Neutrophil (primary cell): Measurements from ENCODE around the gene BATF2.

Experiments
- H3K27ac ChIP-seq: fragments of 200-600 bp; sonication (generic); 2 replicates; pipeline ENCODE4 v1.5.1; 2016; ENCODE audit warnings: mild to moderate bottlenecking, moderate library complexity
- H3K27me3 ChIP-seq: fragments of 200-600 bp; sonication (generic); 2 replicates; pipeline ENCODE4 v1.6.0; 2016; ENCODE audit warnings: mild to moderate bottlenecking
- H3K36me3 ChIP-seq: fragments of 200-600 bp; sonication (generic); 2 replicates; pipeline ENCODE4 v1.5.1; 2017
- H3K4me1 ChIP-seq, 2 experiments: fragments of 200-600 bp in 1 of 2; sonication (generic) in 1 of 2; 1 replicate in 1 of 2; 2 replicates in 1 of 2; pipeline versions ENCODE4 v1.5.1 to v1.6.1; 2013 to 2016; ENCODE audit warnings: low read depth in 1 of 2, low read length in 1 of 2, mild to moderate bottlenecking in 1 of 2, moderate library complexity in 1 of 2; ENCODE audit not compliant: control insufficient read depth in 1 of 2, insufficient read depth in 1 of 2
- H3K4me3 ChIP-seq, 2 experiments: fragments of 200-600 bp in 1 of 2; sonication (generic) in 1 of 2; 1 replicate in 1 of 2; 2 replicates in 1 of 2; pipeline ENCODE4 v1.5.1; 2013 to 2016; ENCODE audit warnings: low read depth in 1 of 2, low read length in 1 of 2, mild to moderate bottlenecking in 1 of 2, moderate library complexity in 1 of 2
- H3K9me3 ChIP-seq: fragments of 200-600 bp; sonication (generic); 2 replicates; pipeline ENCODE4 v1.5.1; 2016
- CTCF ChIP-seq: fragments of 200-600 bp; sonication (generic); IDR thresholded peaks from 2 replicates; pipeline ENCODE4 v1.5.1; 2016; ENCODE audit warnings: antibody characterized with exemption

Gene BATF2

DNA sequence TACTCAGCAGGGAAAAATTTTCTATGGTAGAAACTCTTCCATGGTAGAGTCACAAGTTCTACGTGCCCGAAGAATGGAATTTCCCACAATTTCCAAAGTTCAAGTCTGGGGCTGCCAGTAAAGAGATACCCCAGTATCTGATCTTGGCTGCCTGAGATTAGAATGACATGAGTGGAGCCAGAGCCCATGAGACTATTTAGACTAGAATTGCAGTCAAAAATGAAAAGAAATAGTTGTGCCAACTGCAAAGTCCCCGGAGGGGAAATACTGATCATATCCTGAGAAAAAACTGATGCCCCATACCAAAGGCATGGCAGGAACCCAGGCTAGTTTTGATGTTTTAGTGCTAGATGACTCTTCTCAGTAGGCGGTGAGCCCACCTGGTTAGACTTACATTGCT, 36.1 kb downstream of the BATF2 start:
- Histone ChIP-seq H3K9me3 (no peaks in the 10 kb centered on the region), H3K36me3 (no peaks in the 10 kb centered on the region), H3K27ac (no peak overlapping the region), H3K4me1 (no peaks in the 10 kb centered on the region), H3K27me3 (peaks cover 20% of the 10 kb centered on the region), H3K4me3 (no peak overlapping the region)
- TF ChIP-seq CTCF: no peak

DNA sequence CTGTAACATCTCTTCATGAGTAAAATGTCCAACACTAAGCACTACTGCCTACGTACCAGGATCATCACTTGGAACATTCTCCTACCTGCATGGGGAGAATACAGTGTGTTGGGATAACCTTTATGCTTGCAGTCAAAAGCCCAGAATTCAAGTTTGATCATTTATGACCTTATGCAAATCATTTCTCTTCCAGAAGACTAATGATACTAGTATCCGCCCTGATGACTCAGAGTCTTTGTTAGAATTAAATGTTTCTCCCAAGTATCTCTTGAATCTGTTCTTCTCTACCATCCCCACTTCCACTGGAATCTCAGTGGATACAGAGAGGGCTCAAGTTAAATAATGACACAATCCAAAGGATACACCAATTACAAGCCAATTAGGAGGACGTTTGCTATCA, 37.3 kb downstream of the BATF2 start:
- Histone ChIP-seq H3K4me3 (no peak overlapping the region), H3K4me1 (no peaks in the 10 kb centered on the region), H3K9me3 (no peaks in the 10 kb centered on the region), H3K27ac (no peak overlapping the region), H3K36me3 (no peaks in the 10 kb centered on the region), H3K27me3 (peaks cover 26% of the 10 kb centered on the region)
- no peak for TF ChIP-seq CTCF

GRCh38 chr11:64954201-64954600, 42.6 kb downstream of the BATF2 start:
- H3K4me3 ChIP-seq: no peak overlapping the region
- H3K27ac ChIP-seq: no peak overlapping the region
- no peaks in the 10 kb centered on the region for H3K36me3 ChIP-seq
- no peaks in the 10 kb centered on the region for H3K4me1 ChIP-seq
- H3K9me3 ChIP-seq: no peaks in the 10 kb centered on the region
- no peak for TF ChIP-seq CTCF
- peaks cover 59% of the 10 kb centered on the region for H3K27me3 ChIP-seq

- no peaks in the 10 kb centered on the region for H3K4me1 ChIP-seq
- H3K4me3 ChIP-seq: no peak overlapping the region
- no peaks in the 10 kb centered on the region for H3K36me3 ChIP-seq
- no peak overlapping the region for H3K27ac ChIP-seq
- no peak for TF ChIP-seq CTCF
- peaks cover 58% of the 10 kb centered on the region for H3K27me3 ChIP-seq
- no peaks in the 10 kb centered on the region for H3K9me3 ChIP-seq
These were observed 45.2 kb downstream of the BATF2 start for GRCh38 chr11:64951529-64951928.

GRCh38 chr11:64947208-64947814, 49.5 kb downstream of the BATF2 start:
- Histone ChIP-seq H3K36me3 (no peaks in the 10 kb centered on the region), H3K27ac (no peak overlapping the region), H3K9me3 (no peaks in the 10 kb centered on the region), H3K27me3 (peaks cover 66% of the 10 kb centered on the region), H3K4me3 (no peak overlapping the region), H3K4me1 (no peaks in the 10 kb centered on the region)
- no peak for TF ChIP-seq CTCF
